ENCODE data around the gene RNF215. TPM values are rescaled to one million over a fixed set of nuclear protein-coding genes. Genes with fewer than 3 reads are reported as not detected.

The RNF215 gene
- total and polyA plus RNA-seq, 2 donors (not counting 3 experiments of a cell fraction or from before 2014, with no cell fraction given), result 16.7 to 26.9 TPM

DNA sequence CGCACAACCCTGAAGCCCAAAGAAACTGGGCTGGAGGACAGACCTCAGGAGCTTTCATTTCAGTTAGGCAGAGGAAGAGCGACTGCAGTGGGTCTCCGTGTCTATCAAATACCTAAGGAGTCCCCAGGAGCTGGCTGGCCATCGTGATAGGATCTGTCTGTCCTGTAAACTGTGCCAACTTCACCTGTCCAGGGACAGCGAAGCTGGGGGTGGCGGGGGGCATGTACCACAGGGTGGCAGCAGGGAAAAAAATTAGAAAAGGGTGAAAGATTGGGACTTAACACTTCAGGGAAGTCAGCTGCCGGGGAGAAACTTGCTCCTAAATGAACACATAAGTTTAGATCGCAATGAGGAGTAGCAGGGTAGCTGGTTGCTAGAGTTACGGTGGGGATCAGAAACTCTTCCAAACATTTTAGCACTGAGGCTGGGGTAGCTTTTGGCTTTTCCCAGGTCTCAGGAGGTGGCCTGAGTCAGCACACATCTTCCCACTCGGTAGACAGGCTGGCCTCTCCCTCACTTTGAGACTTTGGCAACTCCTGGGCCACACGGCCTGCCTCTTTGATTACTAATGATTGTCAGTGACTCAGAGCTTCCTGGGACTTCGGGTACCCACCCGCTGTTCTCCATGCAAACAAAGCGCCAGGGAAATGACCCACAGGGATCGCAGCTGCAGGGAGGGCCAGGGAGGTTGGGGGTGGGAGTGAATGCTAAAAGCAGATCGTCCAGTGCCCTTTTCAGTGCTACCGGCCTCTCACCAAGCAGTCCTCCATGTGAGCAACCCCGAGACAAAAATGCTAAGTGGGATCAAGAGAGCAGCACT, 35.5 kb upstream of the RNF215 start:
- Histone ChIP-seq H3K4me1 (ENCODE audit: control insufficient read depth, extremely low read depth, insufficient read depth, low read length) (peaks cover 59% of the 10 kb centered on the region), H3K4me3 (replicated peaks in 1 of 3; ENCODE audit: insufficient read depth in 1 of 3, low read depth in 1 of 3, low read length in 3 of 3) (peak overlapping the region in 2 of 3 experiments; percentile 29 to 41), H2AFZ (ENCODE audit: low read depth, low read length) (no peak overlapping the region), H3K4me2 (ENCODE audit: insufficient read depth, low read length) (peak overlapping the region; percentile 79), H3K79me2 (ENCODE audit: control insufficient read depth, insufficient read depth, low read length) (peaks cover 2% of the 10 kb centered on the region), H3K27me3 (ENCODE audit: control insufficient read depth in 2 of 2, insufficient read depth in 2 of 2, low read length in 2 of 2) (no peaks in the 10 kb centered on the region), H3K27ac (ENCODE audit: insufficient read depth, low read depth, low read length) (peak overlapping the region; percentile 98), H4K20me1 (replicated peaks; ENCODE audit: control insufficient read depth, extremely low read depth, insufficient read depth, low read length) (no peaks in the 10 kb centered on the region), H3K9me3 (replicated peaks; ENCODE audit: control insufficient read depth, insufficient read depth, low read length) (no peaks in the 10 kb centered on the region), H3K36me3 (ENCODE audit: control insufficient read depth in 2 of 2, extremely low read depth in 1 of 2, insufficient read depth in 2 of 2, low read length in 2 of 2) (peaks cover 0 to 4% of the 10 kb centered on the region in 2 experiments), H3K9me1 (replicated peaks; ENCODE audit: control insufficient read depth, extremely low read depth, insufficient read depth, low read length) (no peaks in the 10 kb centered on the region), H3K9ac (replicated peaks; ENCODE audit: extremely low read depth, insufficient read depth, low read length) (peak overlapping the region; percentile 82)
- ChIA-PET POLR2A (interaction anchor here (0.8 to 1.7 kb wide), 2 partner anchors 19 to 26 kb away, joined by 3 to 4 read pairs; partner anchors contain the start of gene SEC14L2), CTCF (interaction anchor here (0.8 to 4.9 kb wide), 9 partner anchors 12 to 135 kb away, joined by 3 to 58 read pairs (median 13); partner anchors contain the start of genes RNF215, SEC14L2 and TBC1D10A)
- DNase-seq (ENCODE audit: low read depth, low spot score), result peak; percentile 60
- intact Hi-C loops (cut with micrococcal nuclease), result loop anchor here (10.0 kb wide), 2 partner anchors 182 to 1038 kb away; partner anchors contain the start of genes AP1B1 and TCN2
- dilution Hi-C loops (cut with MboI; ENCODE audit: extremely low pct_ligation_motif_present, low sequenced_read_pairs), result no loop called here
- BruUV-seq (replicated peaks), result no TSS peak
- TF ChIP-seq, protein P1, sequence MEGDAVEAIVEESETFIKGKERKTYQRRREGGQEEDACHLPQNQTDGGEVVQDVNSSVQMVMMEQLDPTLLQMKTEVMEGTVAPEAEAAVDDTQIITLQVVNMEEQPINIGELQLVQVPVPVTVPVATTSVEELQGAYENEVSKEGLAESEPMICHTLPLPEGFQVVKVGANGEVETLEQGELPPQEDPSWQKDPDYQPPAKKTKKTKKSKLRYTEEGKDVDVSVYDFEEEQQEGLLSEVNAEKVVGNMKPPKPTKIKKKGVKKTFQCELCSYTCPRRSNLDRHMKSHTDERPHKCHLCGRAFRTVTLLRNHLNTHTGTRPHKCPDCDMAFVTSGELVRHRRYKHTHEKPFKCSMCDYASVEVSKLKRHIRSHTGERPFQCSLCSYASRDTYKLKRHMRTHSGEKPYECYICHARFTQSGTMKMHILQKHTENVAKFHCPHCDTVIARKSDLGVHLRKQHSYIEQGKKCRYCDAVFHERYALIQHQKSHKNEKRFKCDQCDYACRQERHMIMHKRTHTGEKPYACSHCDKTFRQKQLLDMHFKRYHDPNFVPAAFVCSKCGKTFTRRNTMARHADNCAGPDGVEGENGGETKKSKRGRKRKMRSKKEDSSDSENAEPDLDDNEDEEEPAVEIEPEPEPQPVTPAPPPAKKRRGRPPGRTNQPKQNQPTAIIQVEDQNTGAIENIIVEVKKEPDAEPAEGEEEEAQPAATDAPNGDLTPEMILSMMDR (IDR thresholded peaks at IDR 0.05; ENCODE audit: extremely low read depth in 1 of 2, insufficient read depth in 1 of 2, low read depth in 1 of 2, low read length in 2 of 2), result no peak
- TF ChIP-seq POLR2AphosphoS5 (IDR thresholded peaks at IDR 0.05; ENCODE audit: insufficient read depth, low read depth, low read length) (peak; percentile 25), JUN (IDR thresholded peaks at IDR 0.05; ENCODE audit: borderline replicate concordance, insufficient read depth, insufficient read length, low read depth) (peak; percentile 47), FOS (IDR thresholded peaks at IDR 0.05; ENCODE audit: borderline replicate concordance, insufficient read depth, low read length) (no peak), GATA2 (IDR thresholded peaks at IDR 0.05; ENCODE audit: insufficient read depth, insufficient read length, low read depth, low read length) (no peak), MYC (IDR thresholded peaks at IDR 0.05; ENCODE audit: low read depth, low read length) (no peak), EZH2 (IDR thresholded peaks at IDR 0.05; ENCODE audit: borderline replicate concordance, low read depth, low read length, severe bottlenecking) (no peak)
- peak; percentile 81 for FAIRE-seq
